ENCODE measurements around the gene SEC24B. TPM values are rescaled to one million over a fixed set of nuclear protein-coding genes. Genes with fewer than 3 reads are reported as not detected.

The SEC24B gene
- 30.5 and 38.2 TPM in 2 replicates for total RNA-seq

GRCh38 chr4:109433205-109434006 is at the start of gene SEC24B:
SEC24B (plus strand) TSS chr4:109433815; CDS start chr4:109433870, 55 bp downstream.

GRCh38 chr4:109559983-109560686 is 126.5 kb downstream of the SEC24B start, which contains the start of gene MCUB:
MCUB (plus strand) TSS chr4:109560246; CDS start chr4:109560338, 92 bp downstream.

Small RNAs within 50 kb of the gene (small RNA-seq; reads per million reads assigned to genes)
- gene MIR576 (0.63 reads per million), gene RN7SL55P (not detected)

Other genes starting within 250 kb of the SEC24B start
- 0.27 and 7.8 TPM in 2 replicates for gene COL25A1, start 131.2 kb upstream of the SEC24B start, total RNA-seq
- 44.4 and 70.1 TPM in 2 replicates for gene MCUB, start 126.4 kb downstream of the SEC24B start, total RNA-seq